Measurements from ENCODE around the gene ZCCHC18.

The ZCCHC18 gene

DNA sequence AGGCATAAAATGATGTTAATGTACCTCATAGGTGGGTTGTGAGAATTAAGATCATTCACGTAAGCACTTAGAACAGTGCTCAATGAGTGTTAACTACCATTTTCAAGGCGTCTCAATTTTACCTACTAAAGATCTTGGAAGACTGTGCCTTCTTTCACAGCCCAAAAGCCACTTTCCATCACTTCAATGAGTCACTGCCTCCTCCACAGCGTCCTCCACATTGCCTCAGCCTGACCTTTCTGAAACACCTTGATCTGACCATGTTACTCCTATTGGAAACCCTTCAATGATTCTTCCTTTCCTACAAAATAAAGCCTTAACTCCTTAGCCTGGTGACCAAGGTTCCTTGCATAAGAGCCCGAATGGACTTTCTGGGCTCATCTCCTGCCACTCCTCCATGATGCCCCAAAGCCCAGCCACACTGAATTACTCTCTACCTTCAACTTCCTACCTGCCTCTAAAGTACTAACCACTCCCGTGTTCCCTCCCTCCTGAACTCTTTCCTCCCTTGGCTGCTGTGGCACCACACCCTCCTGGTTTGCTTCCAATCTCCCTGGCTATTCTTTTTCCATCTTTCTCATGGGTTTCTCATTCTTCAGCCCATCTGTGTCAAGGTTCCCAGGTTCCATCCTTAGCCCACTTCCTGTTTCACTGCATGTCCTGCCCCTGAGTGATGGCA lies 22.4 kb downstream of the ZCCHC18 start:
- ATAC-seq, result no peak

DNA sequence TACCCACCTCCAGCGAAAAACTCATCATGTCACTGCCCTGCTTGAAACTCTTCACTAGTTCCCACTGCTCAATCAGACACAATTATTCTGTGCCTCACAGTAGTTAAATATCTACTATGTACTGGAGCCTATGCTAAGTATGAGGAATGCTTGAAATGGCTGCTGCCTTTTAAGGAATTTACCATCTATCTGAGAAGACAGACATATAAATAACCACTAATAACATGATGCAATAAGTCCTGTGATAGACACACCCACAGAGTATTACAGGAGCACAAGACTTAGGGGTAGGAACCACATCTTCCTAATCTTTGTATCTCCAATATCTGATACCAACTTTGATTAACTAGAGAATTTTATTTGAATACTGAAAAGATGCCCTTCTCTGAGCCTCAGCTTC lies 23.4 kb downstream of the ZCCHC18 start:
- no peak for ATAC-seq

DNA sequence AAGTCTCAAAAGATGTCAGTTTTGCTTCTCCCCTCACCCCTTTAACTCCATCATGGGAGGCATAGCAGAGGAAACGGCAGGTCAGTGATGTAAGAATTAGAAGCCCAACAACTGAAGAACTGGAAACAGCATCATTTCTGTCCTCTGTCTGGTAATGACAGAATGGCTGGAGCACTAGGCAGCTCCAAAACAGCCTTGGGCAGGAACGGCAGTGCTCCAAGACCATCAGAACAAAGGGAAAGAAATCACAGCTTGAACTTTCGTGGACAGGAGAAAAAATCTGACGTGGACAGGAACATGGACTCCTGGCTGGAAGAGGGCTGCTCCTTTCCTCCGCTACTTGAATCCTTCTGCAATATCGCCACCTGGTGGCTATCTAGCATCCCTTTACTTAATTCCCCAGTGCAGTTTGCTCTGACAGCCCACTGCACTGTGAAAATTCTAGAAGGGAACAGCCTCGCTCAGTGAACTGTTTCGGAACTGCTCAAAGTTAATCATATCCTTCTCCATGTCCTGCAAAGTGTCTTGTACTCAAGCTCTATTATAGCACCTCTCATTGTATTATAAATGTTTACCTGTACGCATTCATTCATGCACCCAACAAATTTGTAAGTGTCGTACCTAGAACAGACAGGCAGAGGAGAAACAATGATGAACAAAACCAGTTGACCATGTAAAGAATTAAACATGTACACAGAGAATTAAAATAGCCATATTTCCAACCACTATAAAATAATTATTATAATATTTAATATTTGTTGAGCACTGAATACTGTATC lies 24.1 kb downstream of the ZCCHC18 start:
- peak; percentile 51 to 63 for ATAC-seq

- peak in 1 of 2 donors; percentile 45 for ATAC-seq
Measured at GRCh38 chrX:104137496-104137895, 25.2 kb downstream of the ZCCHC18 start.

DNA sequence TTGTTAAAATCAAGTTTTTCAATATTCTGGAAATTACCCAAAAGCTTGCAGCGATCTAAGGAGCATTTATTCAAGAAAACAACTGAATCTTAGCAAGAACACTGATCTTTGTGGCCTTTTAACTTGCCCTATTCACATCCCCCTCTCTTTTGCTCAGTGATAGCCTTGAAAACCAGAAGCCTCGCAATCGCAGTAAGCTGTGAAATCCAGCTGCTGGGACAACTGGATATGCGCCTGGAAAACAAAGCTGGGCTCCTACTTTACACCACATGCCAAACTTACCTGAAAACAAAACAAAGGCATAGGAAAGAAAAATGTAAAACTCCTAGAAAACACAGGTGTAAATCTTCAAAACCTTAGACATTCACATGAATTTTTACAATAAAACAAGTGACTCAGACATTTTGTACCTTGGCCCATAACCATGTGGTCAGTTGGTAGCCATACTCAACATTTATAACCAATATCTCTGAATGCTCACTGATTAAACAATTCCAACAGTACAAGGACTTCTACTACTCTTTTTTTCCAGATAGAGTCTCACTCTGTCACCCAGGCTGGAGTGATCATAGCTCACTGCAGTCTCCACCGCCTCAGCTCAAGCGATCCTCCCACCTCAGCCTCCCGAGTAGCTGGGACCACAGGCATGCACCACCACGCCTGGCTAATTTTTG lies 28.9 kb downstream of the ZCCHC18 start:
- ATAC-seq, result no peak

DNA sequence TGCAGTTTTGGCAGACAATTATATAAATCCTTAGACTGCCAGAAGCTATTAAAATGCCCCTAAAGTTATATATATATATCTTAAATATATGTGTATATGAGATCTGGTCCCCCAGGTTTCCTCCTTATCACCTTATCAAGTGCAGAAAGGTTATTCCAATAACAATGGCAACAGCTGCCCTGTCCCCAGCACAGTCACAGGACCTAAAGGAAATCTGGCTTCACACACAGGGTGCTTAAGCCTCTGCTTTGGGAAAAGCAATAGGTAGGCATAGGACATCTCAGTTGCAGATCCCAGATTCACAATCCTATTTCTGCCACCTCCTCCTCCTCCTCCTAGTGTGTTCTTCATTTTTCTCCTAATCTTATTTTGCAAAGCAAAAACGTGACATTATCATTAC lies 38.7 kb downstream of the ZCCHC18 start:
- no peak for ATAC-seq

- ATAC-seq, result peak; percentile 87 to 88
Measured at GRCh38 chrX:104156630-104157529, 44.6 kb downstream of the ZCCHC18 start, which contains the start of gene SLC25A53. Gene SLC25A53 (minus strand): TSS chrX:104157009. CDS start chrX:104105257, 51,752 bp downstream.
